WTC11 (cell line): ENCODE results near the gene F8A1. TPM values are rescaled to one million over a fixed set of nuclear protein-coding genes. Genes with fewer than 3 reads are reported as not detected.
"Not testable (repeated sequence)": the region's sequence is repeated elsewhere in the genome, so short reads cannot be mapped to it uniquely, and the experiment has no call there.

Experiments used
- ATAC-seq: fragments of 200-7000 bp; cut with Tn5 transposase; 2 replicates; pipeline ENCODE4 v1.10.0; 2021; ENCODE audit warnings: mild to moderate bottlenecking, moderate library complexity
- CTCF ChIA-PET: fragments of 300-600 bp; sonication (Branson Sonifier 250); formaldehyde crosslinking; loops from one replicate; lab custom pipeline; 2021; ENCODE audit warnings: antibody characterized with exemption; lab: Charles Lee
- POLR2A ChIA-PET: fragments of 350-600 bp; sonication (Branson Sonifier 250); formaldehyde crosslinking; loops from one replicate; lab custom pipeline; 2021; ENCODE audit warnings: antibody characterized with exemption; lab: Charles Lee
- DNase-seq: peaks from one replicate; pipeline ENCODE4 v3.0.0; 2021; ENCODE audit warnings: low spot score
- H3K27ac Mint-ChIP-seq: 2 replicates; pipeline ENCODE4 v1.8.0; 2021; ENCODE audit warnings: mixed read lengths
- H3K27me3 Mint-ChIP-seq: 2 replicates; pipeline ENCODE4 v1.8.0; 2021; ENCODE audit warnings: low read depth, mild to moderate bottlenecking, moderate library complexity, mixed read lengths
- H3K36me3 Mint-ChIP-seq: 2 replicates; pipeline ENCODE4 v1.8.0; 2021; ENCODE audit warnings: mixed read lengths
- H3K4me1 Mint-ChIP-seq: 2 replicates; pipeline ENCODE4 v1.8.0; 2022; ENCODE audit warnings: mixed read lengths
- H3K4me3 Mint-ChIP-seq: 2 replicates; pipeline ENCODE4 v1.8.0; 2021; ENCODE audit warnings: mild to moderate bottlenecking, moderate library complexity, mixed read lengths
- H3K9me3 Mint-ChIP-seq: 2 replicates; pipeline ENCODE4 v1.8.0; 2021; ENCODE audit warnings: mixed read lengths
- CBFB ChIP-seq: sonication (generic); formaldehyde crosslinking; IDR thresholded peaks from 2 replicates; pipeline ENCODE4 v1.8.1; 2022; ENCODE audit warnings: mild to moderate bottlenecking, low read depth, missing genetic modification reagents
- EMX1 ChIP-seq: fragments of 250-450 bp; sonication (Bioruptor Pico); IDR thresholded peaks from 2 replicates; pipeline ENCODE4 v1.8.0; 2021; ENCODE audit warnings: mild to moderate bottlenecking
- FOXK1 ChIP-seq: sonication (generic); formaldehyde crosslinking; IDR thresholded peaks from 2 replicates; pipeline ENCODE4 v1.8.0; 2022; ENCODE audit warnings: mild to moderate bottlenecking, moderate library complexity, missing genetic modification reagents
- IRF2 ChIP-seq: sonication (generic); formaldehyde crosslinking; IDR thresholded peaks from 2 replicates; pipeline ENCODE4 v1.8.0; 2022; ENCODE audit warnings: low read depth, missing genetic modification reagents, borderline replicate concordance
- JUN ChIP-seq: sonication (generic); formaldehyde crosslinking; IDR thresholded peaks from 2 replicates; pipeline ENCODE4 v1.8.0; 2023; ENCODE audit warnings: mild to moderate bottlenecking, missing genetic modification reagents
- NFYB ChIP-seq: sonication (generic); formaldehyde crosslinking; conservative IDR thresholded peaks from 2 replicates; pipeline ENCODE4 v1.8.0; 2022; ENCODE audit warnings: low read depth, missing genetic modification reagents
- RELA ChIP-seq: sonication (generic); formaldehyde crosslinking; IDR thresholded peaks from 2 replicates; pipeline ENCODE4 v1.8.1; 2022; ENCODE audit warnings: missing genetic modification reagents, mild to moderate bottlenecking, borderline replicate concordance
- RORB ChIP-seq: fragments of 250-450 bp; sonication (Bioruptor Pico); IDR thresholded peaks from 2 replicates; pipeline ENCODE4 v1.9.0; 2021; ENCODE audit warnings: mild to moderate bottlenecking
- SMAD3 ChIP-seq: sonication (generic); formaldehyde crosslinking; IDR thresholded peaks from 2 replicates; pipeline ENCODE4 v1.8.0; 2022; ENCODE audit warnings: missing genetic modification reagents, mild to moderate bottlenecking, borderline replicate concordance
- ZNF232 ChIP-seq: sonication (generic); formaldehyde crosslinking; IDR thresholded peaks from 2 replicates; pipeline ENCODE4 v1.8.0; 2022; ENCODE audit warnings: mild to moderate bottlenecking, missing genetic modification reagents
- ZNF396 ChIP-seq: fragments of 250-450 bp; sonication (Bioruptor Pico); IDR thresholded peaks from 2 replicates; pipeline ENCODE4 v1.8.0; 2021; ENCODE audit warnings: mild to moderate bottlenecking, moderate library complexity, borderline replicate concordance
- ZNF416 ChIP-seq: fragments of 250-450 bp; sonication (Bioruptor Pico); IDR thresholded peaks from 2 replicates; pipeline ENCODE4 v1.9.0; 2021; ENCODE audit warnings: mild to moderate bottlenecking, inconsistent platforms
- total RNA-seq: library from RNA; stranded (reverse); gene quantifications from 3 replicates; pipeline ENCODE4 v1.2.3, GENCODE V29; 2021
- TF ChIP-seq, protein P1 (sequence below): sonication (generic); formaldehyde crosslinking; IDR thresholded peaks from 2 replicates; pipeline ENCODE4 v1.8.0; 2022; ENCODE audit warnings: mild to moderate bottlenecking, missing genetic modification reagents
- TF ChIP-seq, protein P2 (sequence below): sonication (generic); formaldehyde crosslinking; IDR thresholded peaks from 2 replicates; pipeline ENCODE4 v1.8.1; 2023; ENCODE audit warnings: mild to moderate bottlenecking, missing genetic modification reagents
- TF ChIP-seq, protein P3 (sequence below): sonication (generic); formaldehyde crosslinking; IDR thresholded peaks from 2 replicates; pipeline ENCODE4 v1.8.0; 2023; ENCODE audit warnings: mild to moderate bottlenecking, missing genetic modification reagents
- TF ChIP-seq, protein P4 (sequence below): sonication (generic); formaldehyde crosslinking; IDR thresholded peaks from 2 replicates; pipeline ENCODE4 v1.8.1; 2023; ENCODE audit warnings: mild to moderate bottlenecking, moderate library complexity, missing genetic modification reagents
- TF ChIP-seq, protein P5 (sequence below): fragments of 250-450 bp; sonication (Bioruptor Pico); IDR thresholded peaks from 2 replicates; pipeline ENCODE4 v1.9.0; 2021; ENCODE audit warnings: mild to moderate bottlenecking, borderline replicate concordance
- TF ChIP-seq, protein P6 (sequence below): fragments of 250-450 bp; sonication (Bioruptor Pico); IDR thresholded peaks from 2 replicates; pipeline ENCODE4 v1.9.0; 2021; ENCODE audit warnings: mild to moderate bottlenecking

F8A1 gene
- total RNA-seq, 1 experiment from 2014 or later, result 26.8 TPM

DNA sequence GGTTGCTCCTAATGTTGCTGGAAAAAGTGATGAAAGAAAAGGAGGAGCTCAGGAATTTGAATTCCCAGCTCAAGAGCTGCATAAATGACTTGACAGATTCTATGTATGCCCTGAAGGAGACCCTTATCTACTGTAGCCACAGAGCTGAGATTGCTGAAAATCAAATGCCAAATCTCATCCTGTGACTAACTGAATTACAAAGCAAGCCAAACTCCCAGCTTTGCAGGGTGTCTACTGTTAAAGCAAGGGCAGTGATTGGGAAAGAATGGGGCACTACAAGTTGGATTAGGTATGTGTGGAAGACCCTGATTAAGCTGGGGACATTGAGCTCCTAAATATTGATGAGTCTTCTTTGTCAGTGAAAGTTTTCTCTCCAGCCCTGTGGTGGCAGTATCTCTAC lies 30.9 kb upstream of the F8A1 start:
- ChIA-PET CTCF (no interaction called here), POLR2A (no interaction called here)
- DNase-seq (no peak), ATAC-seq (no peak)
- Mint-ChIP-seq H3K4me3 (no peak overlapping the region), H3K27ac (no peak overlapping the region), H3K36me3 (peaks cover 3% of the 10 kb centered on the region; the same call in 1 of the 2 replicates), H3K9me3 (0 out of 2 replicates have a peak, but pooled peaks cover 3% of the 10 kb centered on the region), H3K4me1 (no peaks in the 10 kb centered on the region), H3K27me3 (peaks cover 2% of the 10 kb centered on the region)
- no peak for TF ChIP-seq FOXK1
- no peak for TF ChIP-seq RELA (CRISPR knock-in tag)
- TF ChIP-seq, protein P1, sequence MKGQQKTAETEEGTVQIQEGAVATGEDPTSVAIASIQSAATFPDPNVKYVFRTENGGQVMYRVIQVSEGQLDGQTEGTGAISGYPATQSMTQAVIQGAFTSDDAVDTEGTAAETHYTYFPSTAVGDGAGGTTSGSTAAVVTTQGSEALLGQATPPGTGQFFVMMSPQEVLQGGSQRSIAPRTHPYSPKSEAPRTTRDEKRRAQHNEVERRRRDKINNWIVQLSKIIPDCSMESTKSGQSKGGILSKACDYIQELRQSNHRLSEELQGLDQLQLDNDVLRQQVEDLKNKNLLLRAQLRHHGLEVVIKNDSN, result no peak

DNA sequence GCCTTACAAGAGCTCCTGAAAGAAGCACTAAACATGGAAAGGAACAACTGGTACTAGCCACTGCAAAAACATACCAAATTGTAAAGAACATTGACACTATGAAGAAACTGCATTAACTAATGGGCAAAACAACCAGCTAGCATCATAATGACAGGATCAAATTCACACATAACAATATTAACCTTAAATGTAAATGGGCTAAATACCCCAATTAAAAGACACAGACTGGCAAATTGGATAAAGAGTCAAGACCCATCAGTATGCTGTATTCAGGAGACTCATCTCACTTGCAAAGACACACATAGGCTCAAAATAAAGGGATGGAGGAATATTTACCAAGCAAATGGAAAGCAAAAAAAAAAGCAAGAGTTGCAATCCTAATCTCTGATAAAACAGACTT lies 17.6 kb upstream of the F8A1 start:
- CTCF ChIA-PET, H3K36me3 Mint-ChIP-seq, H3K4me3 Mint-ChIP-seq, H3K4me1 Mint-ChIP-seq, POLR2A ChIA-PET, H3K27ac Mint-ChIP-seq, ATAC-seq, DNase-seq: not testable (repeated sequence)
- peaks cover 15% of the 10 kb centered on the region for H3K27me3 Mint-ChIP-seq
- peaks cover 54% of the 10 kb centered on the region for H3K9me3 Mint-ChIP-seq

DNA sequence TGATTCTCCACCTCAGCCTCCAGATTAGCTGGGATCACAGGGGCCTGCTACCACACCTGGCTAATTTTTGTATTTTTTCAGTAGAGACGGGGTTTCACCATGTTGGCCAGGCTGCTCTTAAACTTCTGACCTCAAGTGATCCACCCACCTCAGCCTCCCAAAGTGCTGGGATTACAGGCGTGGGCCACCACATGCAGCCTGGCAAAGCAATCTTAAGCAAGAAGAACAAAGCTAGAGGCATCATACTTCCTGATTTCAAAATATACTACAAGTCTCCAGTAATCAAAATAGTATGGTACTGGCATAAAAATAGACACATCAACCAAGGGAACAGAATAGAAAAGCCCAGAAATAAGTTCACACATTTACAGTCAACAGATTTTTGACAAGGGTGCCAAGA lies 12.8 kb upstream of the F8A1 start:
- Mint-ChIP-seq H3K9me3 (peaks cover 25% of the 10 kb centered on the region), H3K4me3 (no peak overlapping the region)
- TF ChIP-seq, protein P2, sequence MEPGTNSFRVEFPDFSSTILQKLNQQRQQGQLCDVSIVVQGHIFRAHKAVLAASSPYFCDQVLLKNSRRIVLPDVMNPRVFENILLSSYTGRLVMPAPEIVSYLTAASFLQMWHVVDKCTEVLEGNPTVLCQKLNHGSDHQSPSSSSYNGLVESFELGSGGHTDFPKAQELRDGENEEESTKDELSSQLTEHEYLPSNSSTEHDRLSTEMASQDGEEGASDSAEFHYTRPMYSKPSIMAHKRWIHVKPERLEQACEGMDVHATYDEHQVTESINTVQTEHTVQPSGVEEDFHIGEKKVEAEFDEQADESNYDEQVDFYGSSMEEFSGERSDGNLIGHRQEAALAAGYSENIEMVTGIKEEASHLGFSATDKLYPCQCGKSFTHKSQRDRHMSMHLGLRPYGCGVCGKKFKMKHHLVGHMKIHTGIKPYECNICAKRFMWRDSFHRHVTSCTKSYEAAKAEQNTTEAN, result no peak
- TF ChIP-seq FOXK1 (no peak), CBFB (CRISPR knock-in tag) (no peak), NFYB (no peak), IRF2 (CRISPR knock-in tag) (no peak), ZNF232 (CRISPR knock-in tag) (no peak), EMX1 (CRISPR knock-in tag) (no peak), SMAD3 (CRISPR knock-in tag) (no peak), ZNF416 (CRISPR knock-in tag) (no peak), JUN (CRISPR knock-in tag) (no peak), RORB (CRISPR knock-in tag) (no peak), ZNF396 (CRISPR knock-in tag) (no peak)
- TF ChIP-seq, protein P3, sequence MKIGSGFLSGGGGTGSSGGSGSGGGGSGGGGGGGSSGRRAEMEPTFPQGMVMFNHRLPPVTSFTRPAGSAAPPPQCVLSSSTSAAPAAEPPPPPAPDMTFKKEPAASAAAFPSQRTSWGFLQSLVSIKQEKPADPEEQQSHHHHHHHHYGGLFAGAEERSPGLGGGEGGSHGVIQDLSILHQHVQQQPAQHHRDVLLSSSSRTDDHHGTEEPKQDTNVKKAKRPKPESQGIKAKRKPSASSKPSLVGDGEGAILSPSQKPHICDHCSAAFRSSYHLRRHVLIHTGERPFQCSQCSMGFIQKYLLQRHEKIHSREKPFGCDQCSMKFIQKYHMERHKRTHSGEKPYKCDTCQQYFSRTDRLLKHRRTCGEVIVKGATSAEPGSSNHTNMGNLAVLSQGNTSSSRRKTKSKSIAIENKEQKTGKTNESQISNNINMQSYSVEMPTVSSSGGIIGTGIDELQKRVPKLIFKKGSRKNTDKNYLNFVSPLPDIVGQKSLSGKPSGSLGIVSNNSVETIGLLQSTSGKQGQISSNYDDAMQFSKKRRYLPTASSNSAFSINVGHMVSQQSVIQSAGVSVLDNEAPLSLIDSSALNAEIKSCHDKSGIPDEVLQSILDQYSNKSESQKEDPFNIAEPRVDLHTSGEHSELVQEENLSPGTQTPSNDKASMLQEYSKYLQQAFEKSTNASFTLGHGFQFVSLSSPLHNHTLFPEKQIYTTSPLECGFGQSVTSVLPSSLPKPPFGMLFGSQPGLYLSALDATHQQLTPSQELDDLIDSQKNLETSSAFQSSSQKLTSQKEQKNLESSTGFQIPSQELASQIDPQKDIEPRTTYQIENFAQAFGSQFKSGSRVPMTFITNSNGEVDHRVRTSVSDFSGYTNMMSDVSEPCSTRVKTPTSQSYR (CRISPR knock-in tag), result no peak
- TF ChIP-seq, protein P4, sequence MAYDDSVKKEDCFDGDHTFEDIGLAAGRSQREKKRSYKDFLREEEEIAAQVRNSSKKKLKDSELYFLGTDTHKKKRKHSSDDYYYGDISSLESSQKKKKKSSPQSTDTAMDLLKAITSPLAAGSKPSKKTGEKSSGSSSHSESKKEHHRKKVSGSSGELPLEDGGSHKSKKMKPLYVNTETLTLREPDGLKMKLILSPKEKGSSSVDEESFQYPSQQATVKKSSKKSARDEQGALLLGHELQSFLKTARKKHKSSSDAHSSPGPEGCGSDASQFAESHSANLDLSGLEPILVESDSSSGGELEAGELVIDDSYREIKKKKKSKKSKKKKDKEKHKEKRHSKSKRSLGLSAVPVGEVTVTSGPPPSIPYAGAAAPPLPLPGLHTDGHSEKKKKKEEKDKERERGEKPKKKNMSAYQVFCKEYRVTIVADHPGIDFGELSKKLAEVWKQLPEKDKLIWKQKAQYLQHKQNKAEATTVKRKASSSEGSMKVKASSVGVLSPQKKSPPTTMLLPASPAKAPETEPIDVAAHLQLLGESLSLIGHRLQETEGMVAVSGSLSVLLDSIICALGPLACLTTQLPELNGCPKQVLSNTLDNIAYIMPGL (CRISPR knock-in tag), result no peak
- TF ChIP-seq, protein P5, sequence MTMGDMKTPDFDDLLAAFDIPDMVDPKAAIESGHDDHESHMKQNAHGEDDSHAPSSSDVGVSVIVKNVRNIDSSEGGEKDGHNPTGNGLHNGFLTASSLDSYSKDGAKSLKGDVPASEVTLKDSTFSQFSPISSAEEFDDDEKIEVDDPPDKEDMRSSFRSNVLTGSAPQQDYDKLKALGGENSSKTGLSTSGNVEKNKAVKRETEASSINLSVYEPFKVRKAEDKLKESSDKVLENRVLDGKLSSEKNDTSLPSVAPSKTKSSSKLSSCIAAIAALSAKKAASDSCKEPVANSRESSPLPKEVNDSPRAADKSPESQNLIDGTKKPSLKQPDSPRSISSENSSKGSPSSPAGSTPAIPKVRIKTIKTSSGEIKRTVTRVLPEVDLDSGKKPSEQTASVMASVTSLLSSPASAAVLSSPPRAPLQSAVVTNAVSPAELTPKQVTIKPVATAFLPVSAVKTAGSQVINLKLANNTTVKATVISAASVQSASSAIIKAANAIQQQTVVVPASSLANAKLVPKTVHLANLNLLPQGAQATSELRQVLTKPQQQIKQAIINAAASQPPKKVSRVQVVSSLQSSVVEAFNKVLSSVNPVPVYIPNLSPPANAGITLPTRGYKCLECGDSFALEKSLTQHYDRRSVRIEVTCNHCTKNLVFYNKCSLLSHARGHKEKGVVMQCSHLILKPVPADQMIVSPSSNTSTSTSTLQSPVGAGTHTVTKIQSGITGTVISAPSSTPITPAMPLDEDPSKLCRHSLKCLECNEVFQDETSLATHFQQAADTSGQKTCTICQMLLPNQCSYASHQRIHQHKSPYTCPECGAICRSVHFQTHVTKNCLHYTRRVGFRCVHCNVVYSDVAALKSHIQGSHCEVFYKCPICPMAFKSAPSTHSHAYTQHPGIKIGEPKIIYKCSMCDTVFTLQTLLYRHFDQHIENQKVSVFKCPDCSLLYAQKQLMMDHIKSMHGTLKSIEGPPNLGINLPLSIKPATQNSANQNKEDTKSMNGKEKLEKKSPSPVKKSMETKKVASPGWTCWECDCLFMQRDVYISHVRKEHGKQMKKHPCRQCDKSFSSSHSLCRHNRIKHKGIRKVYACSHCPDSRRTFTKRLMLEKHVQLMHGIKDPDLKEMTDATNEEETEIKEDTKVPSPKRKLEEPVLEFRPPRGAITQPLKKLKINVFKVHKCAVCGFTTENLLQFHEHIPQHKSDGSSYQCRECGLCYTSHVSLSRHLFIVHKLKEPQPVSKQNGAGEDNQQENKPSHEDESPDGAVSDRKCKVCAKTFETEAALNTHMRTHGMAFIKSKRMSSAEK (CRISPR knock-in tag), result no peak
- TF ChIP-seq, protein P6, sequence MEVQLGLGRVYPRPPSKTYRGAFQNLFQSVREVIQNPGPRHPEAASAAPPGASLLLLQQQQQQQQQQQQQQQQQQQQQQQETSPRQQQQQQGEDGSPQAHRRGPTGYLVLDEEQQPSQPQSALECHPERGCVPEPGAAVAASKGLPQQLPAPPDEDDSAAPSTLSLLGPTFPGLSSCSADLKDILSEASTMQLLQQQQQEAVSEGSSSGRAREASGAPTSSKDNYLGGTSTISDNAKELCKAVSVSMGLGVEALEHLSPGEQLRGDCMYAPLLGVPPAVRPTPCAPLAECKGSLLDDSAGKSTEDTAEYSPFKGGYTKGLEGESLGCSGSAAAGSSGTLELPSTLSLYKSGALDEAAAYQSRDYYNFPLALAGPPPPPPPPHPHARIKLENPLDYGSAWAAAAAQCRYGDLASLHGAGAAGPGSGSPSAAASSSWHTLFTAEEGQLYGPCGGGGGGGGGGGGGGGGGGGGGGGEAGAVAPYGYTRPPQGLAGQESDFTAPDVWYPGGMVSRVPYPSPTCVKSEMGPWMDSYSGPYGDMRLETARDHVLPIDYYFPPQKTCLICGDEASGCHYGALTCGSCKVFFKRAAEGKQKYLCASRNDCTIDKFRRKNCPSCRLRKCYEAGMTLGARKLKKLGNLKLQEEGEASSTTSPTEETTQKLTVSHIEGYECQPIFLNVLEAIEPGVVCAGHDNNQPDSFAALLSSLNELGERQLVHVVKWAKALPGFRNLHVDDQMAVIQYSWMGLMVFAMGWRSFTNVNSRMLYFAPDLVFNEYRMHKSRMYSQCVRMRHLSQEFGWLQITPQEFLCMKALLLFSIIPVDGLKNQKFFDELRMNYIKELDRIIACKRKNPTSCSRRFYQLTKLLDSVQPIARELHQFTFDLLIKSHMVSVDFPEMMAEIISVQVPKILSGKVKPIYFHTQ, result no peak

More for the DNA sequence above, 12.8 kb upstream of the F8A1 start:
- ATAC-seq, result no peak
- Mint-ChIP-seq H3K27me3 (peaks cover 10% of the 10 kb centered on the region), H3K4me1 (no peaks in the 10 kb centered on the region), H3K36me3 (no peaks in the 10 kb centered on the region), H3K27ac (no peak overlapping the region)
- CTCF ChIA-PET, result no interaction called here
- no peak for DNase-seq
- POLR2A ChIA-PET, result no interaction called here
